HepG2 (cell line): ENCODE data around the gene GGA1. TPM values are rescaled to one million over a fixed set of nuclear protein-coding genes. Genes with fewer than 3 reads are reported as not detected.

ENCODE experiments used
- CREM ChIP-seq, 2 experiments: sonication (generic) in 1 of 2; formaldehyde crosslinking in 1 of 2; IDR thresholded peaks; 2 replicates each; pipeline versions ENCODE4 v1.4.0 to v1.6.1; 2016 to 2020; ENCODE audit warnings: antibody characterized with exemption in 1 of 2, mild to moderate bottlenecking in 1 of 2, missing genetic modification reagents in 1 of 2
- GATAD1 ChIP-seq: IDR thresholded peaks from 2 replicates; pipeline ENCODE4 v1.6.1; 2016; ENCODE audit warnings: missing genetic modification reagents, missing compliant biosample characterization
- KAT8 ChIP-seq: IDR thresholded peaks from 2 replicates; pipeline ENCODE4 v1.6.1; 2016; ENCODE audit warnings: missing genetic modification reagents, missing compliant biosample characterization
- SETDB1 ChIP-seq: sonication (generic); formaldehyde crosslinking; IDR thresholded peaks from 2 replicates; pipeline ENCODE4 v1.5.1; 2020; ENCODE audit warnings: missing genetic modification reagents, mild to moderate bottlenecking, borderline replicate concordance
- ZBTB21 ChIP-seq: sonication (generic); formaldehyde crosslinking; IDR thresholded peaks from 2 replicates; pipeline ENCODE4 v1.4.0; 2020; ENCODE audit warnings: missing genetic modification reagents
- ZNF121 ChIP-seq: sonication (generic); formaldehyde crosslinking; IDR thresholded peaks from 2 replicates; pipeline ENCODE4 v1.5.0; 2020; ENCODE audit warnings: mild to moderate bottlenecking, missing genetic modification reagents
- ZNF296 ChIP-seq: sonication (generic); formaldehyde crosslinking; conservative IDR thresholded peaks from 2 replicates; pipeline ENCODE4 v1.5.0; 2020; ENCODE audit warnings: mild to moderate bottlenecking, missing genetic modification reagents
- ZNF501 ChIP-seq: sonication (generic); formaldehyde crosslinking; IDR thresholded peaks from 2 replicates; pipeline ENCODE4 v1.5.1; 2020; ENCODE audit warnings: mild to moderate bottlenecking, moderate library complexity, missing genetic modification reagents
- polyA plus RNA-seq, 8 experiments: library from polyadenylated mRNA; depleted of rRNA in 3 of 8; stranded (reverse) in 7 of 8; unstranded in 1 of 8; fragments of >200 nt; fragmentation: Illumina TruSeq in 4 of 8; extraction: Trizol in 4 of 8; gene quantifications; 2 replicates each; pipeline versions ENCODE4 v1.2.1 to v1.2.3, GENCODE V29; 2011 to 2016; ENCODE audit warnings: low read depth in 4 of 8, missing spikeins in 1 of 8, mixed read lengths in 1 of 8; ENCODE audit not compliant: insufficient read depth in 1 of 8
- total RNA-seq, 5 experiments: library from RNA; depleted of rRNA; stranded (reverse); fragments of >200 nt; fragmentation: Illumina TruSeq; extraction: Trizol; gene quantifications; 2 replicates each; pipeline ENCODE4 v1.2.3, GENCODE V29; 2016; ENCODE audit warnings: low read depth in 1 of 5
- TF ChIP-seq, protein P1 (sequence below): sonication (generic); formaldehyde crosslinking; conservative IDR thresholded peaks from 2 replicates; pipeline ENCODE4 v1.5.0; 2020; ENCODE audit warnings: missing genetic modification reagents
- TF ChIP-seq, protein P2 (sequence below): sonication (generic); formaldehyde crosslinking; IDR thresholded peaks from 2 replicates; pipeline ENCODE4 v1.4.0; 2020; ENCODE audit warnings: mild to moderate bottlenecking, low read depth, missing genetic modification reagents
- TF ChIP-seq, protein P3 (sequence below): sonication (generic); formaldehyde crosslinking; IDR thresholded peaks from 2 replicates; pipeline ENCODE4 v1.4.0; 2020; ENCODE audit warnings: mild to moderate bottlenecking, missing genetic modification reagents, borderline replicate concordance
- TF ChIP-seq, protein P4 (sequence below): sonication (generic); formaldehyde crosslinking; conservative IDR thresholded peaks from 2 replicates; pipeline ENCODE4 v1.8.1; 2023; ENCODE audit warnings: missing genetic modification reagents
- TF ChIP-seq, protein P5 (sequence below): sonication (generic); formaldehyde crosslinking; IDR thresholded peaks from 2 replicates; pipeline ENCODE4 v1.8.1; 2022; ENCODE audit warnings: mild to moderate bottlenecking, missing genetic modification reagents
- TF ChIP-seq, protein P6 (sequence below): IDR thresholded peaks from 2 replicates; pipeline ENCODE4 v1.6.1; 2016; ENCODE audit warnings: low read depth

GGA1 gene
- total and polyA plus RNA-seq, 2 of the 13 experiments (the other 11 are each of a cell fraction or from before 2014, with no cell fraction given): 29.1 to 87.2 TPM

DNA sequence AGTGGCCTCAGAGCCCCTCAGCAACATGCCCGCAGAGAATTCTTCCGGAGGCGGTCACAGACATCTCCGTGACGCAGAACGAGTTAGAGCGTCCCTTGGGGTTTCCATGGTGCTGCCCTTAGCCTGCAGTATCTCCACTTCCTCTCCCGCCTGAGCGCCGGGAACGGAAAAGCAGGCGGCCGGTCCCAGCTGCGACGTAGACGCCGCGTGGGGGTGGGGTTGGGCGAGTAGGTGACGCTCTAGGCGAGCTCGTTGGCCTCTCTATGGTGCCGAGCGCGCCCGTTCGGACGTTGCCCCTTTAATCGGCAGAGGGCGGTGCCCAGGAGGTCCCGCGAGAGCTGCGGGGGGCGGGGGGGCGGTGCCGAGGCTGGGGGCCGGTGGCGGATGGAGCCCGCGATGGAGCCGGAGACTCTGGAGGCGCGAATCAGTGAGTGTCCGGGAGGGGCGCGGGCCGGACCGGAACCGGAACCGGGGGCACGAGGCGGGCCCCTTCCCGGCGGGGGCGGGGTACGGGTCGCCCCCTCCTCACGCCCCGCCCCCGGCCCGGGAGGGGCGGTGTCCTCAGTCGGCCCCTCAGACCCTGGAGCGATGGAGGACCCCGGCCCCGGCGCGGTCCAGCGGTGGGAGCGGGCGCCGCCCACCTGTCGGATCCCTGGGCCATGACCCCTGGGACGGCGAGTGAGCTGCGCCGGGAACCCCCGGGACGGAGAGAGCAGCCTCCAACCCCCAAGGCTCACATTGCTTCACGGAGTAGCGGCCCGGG is at the start of gene GGA1 (continued):
- no peak for TF ChIP-seq ZNF296 (CRISPR knock-in tag)
- TF ChIP-seq, protein P1, sequence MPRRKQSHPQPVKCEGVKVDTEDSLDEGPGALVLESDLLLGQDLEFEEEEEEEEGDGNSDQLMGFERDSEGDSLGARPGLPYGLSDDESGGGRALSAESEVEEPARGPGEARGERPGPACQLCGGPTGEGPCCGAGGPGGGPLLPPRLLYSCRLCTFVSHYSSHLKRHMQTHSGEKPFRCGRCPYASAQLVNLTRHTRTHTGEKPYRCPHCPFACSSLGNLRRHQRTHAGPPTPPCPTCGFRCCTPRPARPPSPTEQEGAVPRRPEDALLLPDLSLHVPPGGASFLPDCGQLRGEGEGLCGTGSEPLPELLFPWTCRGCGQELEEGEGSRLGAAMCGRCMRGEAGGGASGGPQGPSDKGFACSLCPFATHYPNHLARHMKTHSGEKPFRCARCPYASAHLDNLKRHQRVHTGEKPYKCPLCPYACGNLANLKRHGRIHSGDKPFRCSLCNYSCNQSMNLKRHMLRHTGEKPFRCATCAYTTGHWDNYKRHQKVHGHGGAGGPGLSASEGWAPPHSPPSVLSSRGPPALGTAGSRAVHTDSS: no peak
- TF ChIP-seq ZNF121: no peak
- TF ChIP-seq ZBTB21: peak; percentile 98
- TF ChIP-seq GATAD1 (CRISPR knock-in tag): peak; percentile 92
- TF ChIP-seq, protein P2, sequence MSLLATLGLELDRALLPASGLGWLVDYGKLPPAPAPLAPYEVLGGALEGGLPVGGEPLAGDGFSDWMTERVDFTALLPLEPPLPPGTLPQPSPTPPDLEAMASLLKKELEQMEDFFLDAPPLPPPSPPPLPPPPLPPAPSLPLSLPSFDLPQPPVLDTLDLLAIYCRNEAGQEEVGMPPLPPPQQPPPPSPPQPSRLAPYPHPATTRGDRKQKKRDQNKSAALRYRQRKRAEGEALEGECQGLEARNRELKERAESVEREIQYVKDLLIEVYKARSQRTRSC (CRISPR knock-in tag): no peak
- TF ChIP-seq ZNF501 (CRISPR knock-in tag): peak; percentile 89
- TF ChIP-seq, protein P3, sequence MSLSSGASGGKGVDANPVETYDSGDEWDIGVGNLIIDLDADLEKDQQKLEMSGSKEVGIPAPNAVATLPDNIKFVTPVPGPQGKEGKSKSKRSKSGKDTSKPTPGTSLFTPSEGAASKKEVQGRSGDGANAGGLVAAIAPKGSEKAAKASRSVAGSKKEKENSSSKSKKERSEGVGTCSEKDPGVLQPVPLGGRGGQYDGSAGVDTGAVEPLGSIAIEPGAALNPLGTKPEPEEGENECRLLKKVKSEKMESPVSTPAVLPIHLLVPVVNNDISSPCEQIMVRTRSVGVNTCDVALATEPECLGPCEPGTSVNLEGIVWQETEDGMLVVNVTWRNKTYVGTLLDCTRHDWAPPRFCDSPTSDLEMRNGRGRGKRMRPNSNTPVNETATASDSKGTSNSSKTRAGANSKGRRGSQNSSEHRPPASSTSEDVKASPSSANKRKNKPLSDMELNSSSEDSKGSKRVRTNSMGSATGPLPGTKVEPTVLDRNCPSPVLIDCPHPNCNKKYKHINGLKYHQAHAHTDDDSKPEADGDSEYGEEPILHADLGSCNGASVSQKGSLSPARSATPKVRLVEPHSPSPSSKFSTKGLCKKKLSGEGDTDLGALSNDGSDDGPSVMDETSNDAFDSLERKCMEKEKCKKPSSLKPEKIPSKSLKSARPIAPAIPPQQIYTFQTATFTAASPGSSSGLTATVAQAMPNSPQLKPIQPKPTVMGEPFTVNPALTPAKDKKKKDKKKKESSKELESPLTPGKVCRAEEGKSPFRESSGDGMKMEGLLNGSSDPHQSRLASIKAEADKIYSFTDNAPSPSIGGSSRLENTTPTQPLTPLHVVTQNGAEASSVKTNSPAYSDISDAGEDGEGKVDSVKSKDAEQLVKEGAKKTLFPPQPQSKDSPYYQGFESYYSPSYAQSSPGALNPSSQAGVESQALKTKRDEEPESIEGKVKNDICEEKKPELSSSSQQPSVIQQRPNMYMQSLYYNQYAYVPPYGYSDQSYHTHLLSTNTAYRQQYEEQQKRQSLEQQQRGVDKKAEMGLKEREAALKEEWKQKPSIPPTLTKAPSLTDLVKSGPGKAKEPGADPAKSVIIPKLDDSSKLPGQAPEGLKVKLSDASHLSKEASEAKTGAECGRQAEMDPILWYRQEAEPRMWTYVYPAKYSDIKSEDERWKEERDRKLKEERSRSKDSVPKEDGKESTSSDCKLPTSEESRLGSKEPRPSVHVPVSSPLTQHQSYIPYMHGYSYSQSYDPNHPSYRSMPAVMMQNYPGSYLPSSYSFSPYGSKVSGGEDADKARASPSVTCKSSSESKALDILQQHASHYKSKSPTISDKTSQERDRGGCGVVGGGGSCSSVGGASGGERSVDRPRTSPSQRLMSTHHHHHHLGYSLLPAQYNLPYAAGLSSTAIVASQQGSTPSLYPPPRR (CRISPR knock-in tag): no peak
- TF ChIP-seq, protein P4, sequence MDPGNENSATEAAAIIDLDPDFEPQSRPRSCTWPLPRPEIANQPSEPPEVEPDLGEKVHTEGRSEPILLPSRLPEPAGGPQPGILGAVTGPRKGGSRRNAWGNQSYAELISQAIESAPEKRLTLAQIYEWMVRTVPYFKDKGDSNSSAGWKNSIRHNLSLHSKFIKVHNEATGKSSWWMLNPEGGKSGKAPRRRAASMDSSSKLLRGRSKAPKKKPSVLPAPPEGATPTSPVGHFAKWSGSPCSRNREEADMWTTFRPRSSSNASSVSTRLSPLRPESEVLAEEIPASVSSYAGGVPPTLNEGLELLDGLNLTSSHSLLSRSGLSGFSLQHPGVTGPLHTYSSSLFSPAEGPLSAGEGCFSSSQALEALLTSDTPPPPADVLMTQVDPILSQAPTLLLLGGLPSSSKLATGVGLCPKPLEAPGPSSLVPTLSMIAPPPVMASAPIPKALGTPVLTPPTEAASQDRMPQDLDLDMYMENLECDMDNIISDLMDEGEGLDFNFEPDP (CRISPR knock-in tag): no peak
- TF ChIP-seq CREM (IDR thresholded peaks at IDR 0.05): peak; percentile 93
- 0 out of 2 replicates have a peak, but pooled peaks have one; percentile 15 for TF ChIP-seq CREM (CRISPR knock-in tag; IDR thresholded peaks at IDR 0.05)
- TF ChIP-seq SETDB1: no peak
- peak; percentile 95 for TF ChIP-seq KAT8 (CRISPR knock-in tag)
- TF ChIP-seq, protein P5, sequence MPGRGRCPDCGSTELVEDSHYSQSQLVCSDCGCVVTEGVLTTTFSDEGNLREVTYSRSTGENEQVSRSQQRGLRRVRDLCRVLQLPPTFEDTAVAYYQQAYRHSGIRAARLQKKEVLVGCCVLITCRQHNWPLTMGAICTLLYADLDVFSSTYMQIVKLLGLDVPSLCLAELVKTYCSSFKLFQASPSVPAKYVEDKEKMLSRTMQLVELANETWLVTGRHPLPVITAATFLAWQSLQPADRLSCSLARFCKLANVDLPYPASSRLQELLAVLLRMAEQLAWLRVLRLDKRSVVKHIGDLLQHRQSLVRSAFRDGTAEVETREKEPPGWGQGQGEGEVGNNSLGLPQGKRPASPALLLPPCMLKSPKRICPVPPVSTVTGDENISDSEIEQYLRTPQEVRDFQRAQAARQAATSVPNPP (CRISPR knock-in tag): 0 out of 2 replicates have a peak, but pooled peaks have one; percentile 57
- TF ChIP-seq, protein P6, sequence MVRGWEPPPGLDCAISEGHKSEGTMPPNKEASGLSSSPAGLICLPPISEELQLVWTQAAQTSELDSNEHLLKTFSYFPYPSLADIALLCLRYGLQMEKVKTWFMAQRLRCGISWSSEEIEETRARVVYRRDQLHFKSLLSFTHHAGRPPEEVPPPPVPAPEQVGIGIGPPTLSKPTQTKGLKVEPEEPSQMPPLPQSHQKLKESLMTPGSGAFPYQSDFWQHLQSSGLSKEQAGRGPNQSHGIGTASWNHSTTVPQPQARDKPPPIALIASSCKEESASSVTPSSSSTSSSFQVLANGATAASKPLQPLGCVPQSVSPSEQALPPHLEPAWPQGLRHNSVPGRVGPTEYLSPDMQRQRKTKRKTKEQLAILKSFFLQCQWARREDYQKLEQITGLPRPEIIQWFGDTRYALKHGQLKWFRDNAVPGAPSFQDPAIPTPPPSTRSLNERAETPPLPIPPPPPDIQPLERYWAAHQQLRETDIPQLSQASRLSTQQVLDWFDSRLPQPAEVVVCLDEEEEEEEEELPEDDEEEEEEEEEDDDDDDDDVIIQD (CRISPR knock-in tag): 0 out of 2 replicates have a peak, but pooled peaks have one; percentile 21
